Mucosa of gallbladder (tissue), 1 donor: Measurements from ENCODE around the gene CBFA2T3. TPM values are rescaled to one million over a fixed set of nuclear protein-coding genes. Genes with fewer than 3 reads are reported as not detected.

Source experiments
- DNase-seq: peaks from one replicate; pipeline ENCODE4 v3.0.0-alpha.2; 2020; ENCODE audit warnings: low spot score
- total RNA-seq: library from RNA; stranded (reverse); gene quantifications from one replicate; pipeline ENCODE4 v1.2.1, GENCODE V29; 2021
- donor health status: DM: no; HTN: no; CAD: no.

CBFA2T3 gene
- total RNA-seq, 1 donor from 2014 or later, result 5.2 TPM

- DNase-seq, result no peak
Observed at GRCh38 chr16:88939245-88939971, 37.6 kb downstream of the CBFA2T3 start.

GRCh38 chr16:88938777-88939244 is 38.2 kb downstream of the CBFA2T3 start:
- DNase-seq, result no peak

- no peak for DNase-seq
Observed at GRCh38 chr16:88938119-88938776, 38.8 kb downstream of the CBFA2T3 start.

- DNase-seq, result no peak
Observed at GRCh38 chr16:88937206-88937621, 39.8 kb downstream of the CBFA2T3 start.

GRCh38 chr16:88936556-88937205 is 40.3 kb downstream of the CBFA2T3 start:
- peak; percentile 44 for DNase-seq

GRCh38 chr16:88936008-88936555 is 40.9 kb downstream of the CBFA2T3 start:
- no peak for DNase-seq

GRCh38 chr16:88934066-88934667 is 42.8 kb downstream of the CBFA2T3 start:
- DNase-seq, result no peak

- DNase-seq, result no peak
Observed at GRCh38 chr16:88932929-88933328, 44.1 kb downstream of the CBFA2T3 start.

- DNase-seq, result no peak
Observed at GRCh38 chr16:88931936-88932335, 45.1 kb downstream of the CBFA2T3 start.

GRCh38 chr16:88931373-88931900 is 45.6 kb downstream of the CBFA2T3 start:
- DNase-seq, result no peak

- DNase-seq, result no peak
Observed at GRCh38 chr16:88930716-88931115, 46.3 kb downstream of the CBFA2T3 start.

- DNase-seq, result no peak
Observed at GRCh38 chr16:88929091-88929445, 47.9 kb downstream of the CBFA2T3 start.

- no peak for DNase-seq
Observed at GRCh38 chr16:88928405-88929090, 48.5 kb downstream of the CBFA2T3 start.

GRCh38 chr16:88927661-88928060 is 49.3 kb downstream of the CBFA2T3 start:
- DNase-seq, result no peak

GRCh38 chr16:88927010-88927409 is 50.0 kb downstream of the CBFA2T3 start:
- DNase-seq, result no peak

- DNase-seq, result no peak
Observed at GRCh38 chr16:88926374-88926990, 50.5 kb downstream of the CBFA2T3 start.

- DNase-seq, result no peak
Observed at GRCh38 chr16:88925540-88925887, 51.5 kb downstream of the CBFA2T3 start.

GRCh38 chr16:88924834-88925539 is 52.0 kb downstream of the CBFA2T3 start:
- no peak for DNase-seq

GRCh38 chr16:88923926-88924833 is 52.8 kb downstream of the CBFA2T3 start:
- DNase-seq, result no peak
